K562 (cell line): ENCODE data around the gene WNT11. TPM values are rescaled to one million over a fixed set of nuclear protein-coding genes. Genes with fewer than 3 reads are reported as not detected.

Source experiments
- ATF7 ChIP-seq: fragments of 450-650 bp; IDR thresholded peaks from 2 replicates; pipeline ENCODE4 v1.7.1; 2014; ENCODE audit warnings: mild to moderate bottlenecking, moderate library complexity
- CBX5 ChIP-seq: IDR thresholded peaks from 2 replicates; pipeline ENCODE4 v1.6.1; 2014; ENCODE audit warnings: low read depth, borderline replicate concordance
- ETV6 ChIP-seq, 3 experiments: fragments of 150-350 bp in 1 of 3; sonication (generic) in 1 of 3; formaldehyde crosslinking in 1 of 3; IDR thresholded peaks; 2 replicates each; pipeline versions ENCODE4 v1.6.1 to v1.8.0; 2014 to 2022; ENCODE audit warnings: borderline replicate concordance in 2 of 3, low read depth in 2 of 3, antibody characterized with exemption in 1 of 3, low read length in 1 of 3, mild to moderate bottlenecking in 1 of 3, missing genetic modification reagents in 1 of 3
- FOXK2 ChIP-seq, 2 experiments: fragments of 450-650 bp; IDR thresholded peaks in 1 of 2; conservative IDR thresholded peaks in 1 of 2; 2 replicates each; pipeline ENCODE4 v1.6.1; 2016; ENCODE audit warnings: low read depth in 2 of 2, mild to moderate bottlenecking in 1 of 2
- HDAC1 ChIP-seq, 2 experiments: fragments of 450-650 bp; IDR thresholded peaks; 2 replicates each; pipeline ENCODE4 v1.6.1; 2016 to 2017; ENCODE audit warnings: inconsistent platforms in 1 of 2, mild to moderate bottlenecking in 1 of 2, moderate library complexity in 1 of 2
- HNRNPLL ChIP-seq: fragments of 200-400 bp; formaldehyde crosslinking; IDR thresholded peaks from 2 replicates; pipeline ENCODE4 v1.6.1; 2017; ENCODE audit warnings: low read length, low read depth, mild to moderate bottlenecking; ENCODE audit not compliant: poor library complexity, severe bottlenecking
- NFIC ChIP-seq: fragments of 450-650 bp; IDR thresholded peaks from 2 replicates; pipeline ENCODE4 v1.6.1; 2017; ENCODE audit warnings: mild to moderate bottlenecking, inconsistent platforms
- RBM14 ChIP-seq: fragments of 200-400 bp; formaldehyde crosslinking; IDR thresholded peaks from 2 replicates; pipeline ENCODE4 v1.6.1; 2018; ENCODE audit warnings: low read depth, mild to moderate bottlenecking, low read length, moderate library complexity, borderline replicate concordance; ENCODE audit not compliant: insufficient read depth
- RBM15 ChIP-seq: fragments of 200-400 bp; formaldehyde crosslinking; IDR thresholded peaks from 2 replicates; pipeline ENCODE4 v1.6.1; 2018; ENCODE audit warnings: mild to moderate bottlenecking, low read length, moderate library complexity; ENCODE audit not compliant: insufficient read depth
- SP1 ChIP-seq: sonication (generic); formaldehyde crosslinking; IDR thresholded peaks from 2 replicates; pipeline ENCODE4 v1.8.1; 2022; ENCODE audit warnings: mild to moderate bottlenecking, missing genetic modification reagents
- polyA plus RNA-seq, 8 experiments: library from polyadenylated mRNA; depleted of rRNA in 4 of 8; stranded (reverse) in 5 of 8; unstranded in 3 of 8; fragments of >200 nt; fragmentation: Nextera tagmentation in 2 of 8; fragmentation: Illumina TruSeq in 1 of 8; extraction: Ambion mirVana in 2 of 8; extraction: Trizol in 1 of 8; gene quantifications; 2 replicates each; pipeline versions ENCODE4 v1.2.1 to v1.2.3, GENCODE V29; 2011 to 2014; ENCODE audit warnings: inconsistent platforms in 1 of 8, missing spikeins in 1 of 8
- total RNA-seq, 7 experiments: library from RNA; depleted of rRNA in 6 of 7; stranded (reverse); fragments of >200 nt in 6 of 7; fragmentation: Illumina TruSeq in 2 of 7; extraction: Trizol in 2 of 7; gene quantifications; 2 replicates each; pipeline versions ENCODE4 v1.2.1 to v1.2.3, GENCODE V29; 2011 to 2021; ENCODE audit warnings: low replicate concordance in 1 of 7
- TF ChIP-seq, protein P1 (sequence below): fragments of 250-450 bp; sonication (Bioruptor Pico); IDR thresholded peaks from 2 replicates; pipeline ENCODE4 v1.8.0; 2022; ENCODE audit warnings: moderate library complexity, mild to moderate bottlenecking, inconsistent platforms
- TF ChIP-seq, protein P2 (sequence below): sonication (generic); formaldehyde crosslinking; IDR thresholded peaks from 2 replicates; pipeline ENCODE4 v1.9.0; 2022; ENCODE audit warnings: mild to moderate bottlenecking, missing genetic modification reagents
- TF ChIP-seq, protein P3 (sequence below), 3 experiments: fragments of 200-800 bp in 1 of 3; fragments of 250-450 bp in 1 of 3; fragments of 450-650 bp in 1 of 3; sonication (Bioruptor Pico) in 1 of 3; sonication (Bioruptor generic) in 1 of 3; formaldehyde crosslinking in 1 of 3; IDR thresholded peaks; 2 replicates each; pipeline versions ENCODE4 v1.6.1 to v1.8.0; 2016 to 2022; ENCODE audit warnings: mild to moderate bottlenecking in 2 of 3, missing genetic modification characterization in 2 of 3, missing compliant biosample characterization in 1 of 3, moderate library complexity in 1 of 3
- TF ChIP-seq, protein P4 (sequence below): IDR thresholded peaks from 2 replicates; pipeline ENCODE4 v1.6.1; 2014; ENCODE audit warnings: antibody characterized with exemption

The WNT11 gene
- total and polyA plus RNA-seq, 9 of the 15 experiments (the other 6 are each of a cell fraction or from before 2014, with no cell fraction given) = 0.03 to 0.20 (median 0.09) TPM; not detected in 4

DNA sequence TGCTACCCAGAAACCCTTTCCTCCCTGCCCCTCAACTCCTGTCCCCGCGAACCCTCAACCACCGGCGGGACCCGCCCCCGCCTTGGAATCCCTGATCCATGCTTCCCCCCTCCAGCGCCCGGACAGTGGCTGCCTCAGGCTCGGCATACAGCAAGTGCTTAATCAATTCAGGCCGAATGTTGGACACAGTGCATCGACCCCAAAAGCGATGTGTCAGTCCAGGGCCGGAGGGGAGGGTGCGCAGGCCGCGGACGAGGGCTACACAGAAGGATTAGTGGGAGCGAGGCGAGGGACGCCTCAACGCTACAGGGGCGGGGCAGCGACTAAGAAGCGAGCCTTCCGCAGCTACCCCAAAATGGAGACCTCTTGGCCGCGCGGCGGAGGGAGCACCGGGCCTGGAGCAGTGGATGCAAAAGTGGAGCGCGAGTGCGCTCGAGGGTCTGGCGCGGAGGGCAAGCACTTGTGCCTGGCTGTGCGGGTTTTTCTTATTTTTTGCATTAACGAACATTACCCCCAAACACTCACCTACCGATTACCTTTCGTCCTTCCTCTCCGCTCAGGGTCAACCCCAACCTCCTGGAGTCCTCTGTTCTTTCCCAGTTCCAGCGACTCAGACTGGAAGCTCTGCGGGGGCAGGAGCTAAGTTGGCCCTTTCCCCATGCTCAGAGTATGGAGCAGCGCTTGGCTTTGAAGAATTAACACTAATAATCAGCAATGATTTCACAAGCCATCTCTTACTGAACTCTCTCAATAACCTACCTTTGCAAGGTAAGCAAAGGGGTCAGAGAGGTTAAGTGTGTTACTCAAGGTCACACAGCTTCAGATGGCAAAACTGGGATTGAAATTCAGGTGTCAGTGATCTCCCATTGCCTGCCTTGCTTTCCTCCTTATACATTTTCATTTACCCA, 30.0 kb upstream of the WNT11 start (continued):
- TF ChIP-seq, protein P1, sequence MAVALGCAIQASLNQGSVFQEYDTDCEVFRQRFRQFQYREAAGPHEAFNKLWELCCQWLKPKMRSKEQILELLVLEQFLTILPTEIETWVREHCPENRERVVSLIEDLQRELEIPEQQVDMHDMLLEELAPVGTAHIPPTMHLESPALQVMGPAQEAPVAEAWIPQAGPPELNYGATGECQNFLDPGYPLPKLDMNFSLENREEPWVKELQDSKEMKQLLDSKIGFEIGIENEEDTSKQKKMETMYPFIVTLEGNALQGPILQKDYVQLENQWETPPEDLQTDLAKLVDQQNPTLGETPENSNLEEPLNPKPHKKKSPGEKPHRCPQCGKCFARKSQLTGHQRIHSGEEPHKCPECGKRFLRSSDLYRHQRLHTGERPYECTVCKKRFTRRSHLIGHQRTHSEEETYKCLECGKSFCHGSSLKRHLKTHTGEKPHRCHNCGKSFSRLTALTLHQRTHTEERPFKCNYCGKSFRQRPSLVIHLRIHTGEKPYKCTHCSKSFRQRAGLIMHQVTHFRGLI (CRISPR knock-in tag) = no peak
- 0 out of 2 replicates have a peak, but pooled peaks have one; percentile 1 for TF ChIP-seq ATF7
- TF ChIP-seq HNRNPLL = peak; percentile 60
- no peak for TF ChIP-seq RBM15
- TF ChIP-seq SP1 (CRISPR knock-in tag) = peak; percentile 66
- TF ChIP-seq HDAC1 (IDR thresholded peaks at IDR 0.05) = peak; percentile 1 to 86; a peak in 2 of 4 replicates
- no peak for TF ChIP-seq RBM14
- TF ChIP-seq NFIC = no peak
- no peak for TF ChIP-seq ETV6 (IDR thresholded peaks at IDR 0.05; ENCODE audit: borderline replicate concordance in 1 of 2, low read depth in 2 of 2, low read length in 1 of 2)
- 0 out of 2 replicates have a peak, but pooled peaks have one; percentile 23 for TF ChIP-seq ETV6 (CRISPR knock-in tag; IDR thresholded peaks at IDR 0.05; ENCODE audit: borderline replicate concordance)
- TF ChIP-seq, protein P2, sequence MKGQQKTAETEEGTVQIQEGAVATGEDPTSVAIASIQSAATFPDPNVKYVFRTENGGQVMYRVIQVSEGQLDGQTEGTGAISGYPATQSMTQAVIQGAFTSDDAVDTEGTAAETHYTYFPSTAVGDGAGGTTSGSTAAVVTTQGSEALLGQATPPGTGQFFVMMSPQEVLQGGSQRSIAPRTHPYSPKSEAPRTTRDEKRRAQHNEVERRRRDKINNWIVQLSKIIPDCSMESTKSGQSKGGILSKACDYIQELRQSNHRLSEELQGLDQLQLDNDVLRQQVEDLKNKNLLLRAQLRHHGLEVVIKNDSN (CRISPR knock-in tag) = no peak
- no peak for TF ChIP-seq CBX5
- TF ChIP-seq, protein P3, sequence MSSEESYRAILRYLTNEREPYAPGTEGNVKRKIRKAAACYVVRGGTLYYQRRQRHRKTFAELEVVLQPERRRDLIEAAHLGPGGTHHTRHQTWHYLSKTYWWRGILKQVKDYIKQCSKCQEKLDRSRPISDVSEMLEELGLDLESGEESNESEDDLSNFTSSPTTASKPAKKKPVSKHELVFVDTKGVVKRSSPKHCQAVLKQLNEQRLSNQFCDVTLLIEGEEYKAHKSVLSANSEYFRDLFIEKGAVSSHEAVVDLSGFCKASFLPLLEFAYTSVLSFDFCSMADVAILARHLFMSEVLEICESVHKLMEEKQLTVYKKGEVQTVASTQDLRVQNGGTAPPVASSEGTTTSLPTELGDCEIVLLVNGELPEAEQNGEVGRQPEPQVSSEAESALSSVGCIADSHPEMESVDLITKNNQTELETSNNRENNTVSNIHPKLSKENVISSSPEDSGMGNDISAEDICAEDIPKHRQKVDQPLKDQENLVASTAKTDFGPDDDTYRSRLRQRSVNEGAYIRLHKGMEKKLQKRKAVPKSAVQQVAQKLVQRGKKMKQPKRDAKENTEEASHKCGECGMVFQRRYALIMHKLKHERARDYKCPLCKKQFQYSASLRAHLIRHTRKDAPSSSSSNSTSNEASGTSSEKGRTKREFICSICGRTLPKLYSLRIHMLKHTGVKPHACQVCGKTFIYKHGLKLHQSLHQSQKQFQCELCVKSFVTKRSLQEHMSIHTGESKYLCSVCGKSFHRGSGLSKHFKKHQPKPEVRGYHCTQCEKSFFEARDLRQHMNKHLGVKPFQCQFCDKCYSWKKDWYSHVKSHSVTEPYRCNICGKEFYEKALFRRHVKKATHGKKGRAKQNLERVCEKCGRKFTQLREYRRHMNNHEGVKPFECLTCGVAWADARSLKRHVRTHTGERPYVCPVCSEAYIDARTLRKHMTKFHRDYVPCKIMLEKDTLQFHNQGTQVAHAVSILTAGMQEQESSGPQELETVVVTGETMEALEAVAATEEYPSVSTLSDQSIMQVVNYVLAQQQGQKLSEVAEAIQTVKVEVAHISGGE (CRISPR knock-in tag; IDR thresholded peaks at IDR 0.05) = peak in 1 of 3 experiments; percentile 25; a peak in 1 of 6 replicates
- TF ChIP-seq, protein P4, sequence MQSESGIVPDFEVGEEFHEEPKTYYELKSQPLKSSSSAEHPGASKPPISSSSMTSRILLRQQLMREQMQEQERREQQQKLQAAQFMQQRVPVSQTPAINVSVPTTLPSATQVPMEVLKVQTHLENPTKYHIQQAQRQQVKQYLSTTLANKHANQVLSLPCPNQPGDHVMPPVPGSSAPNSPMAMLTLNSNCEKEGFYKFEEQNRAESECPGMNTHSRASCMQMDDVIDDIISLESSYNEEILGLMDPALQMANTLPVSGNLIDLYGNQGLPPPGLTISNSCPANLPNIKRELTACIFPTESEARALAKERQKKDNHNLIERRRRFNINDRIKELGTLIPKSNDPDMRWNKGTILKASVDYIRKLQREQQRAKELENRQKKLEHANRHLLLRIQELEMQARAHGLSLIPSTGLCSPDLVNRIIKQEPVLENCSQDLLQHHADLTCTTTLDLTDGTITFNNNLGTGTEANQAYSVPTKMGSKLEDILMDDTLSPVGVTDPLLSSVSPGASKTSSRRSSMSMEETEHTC = no peak
- 0 out of 4 replicates have a peak, but pooled peaks of 1 of the 2 experiments have one; percentile 4 for TF ChIP-seq FOXK2 (conservative IDR thresholded peaks at IDR 0.05 in 1 of 2, IDR thresholded peaks at IDR 0.05 in 1 of 2; ENCODE audit: low read depth in 2 of 2)
